SJCRH30 (cell line): Measurements from ENCODE around the gene CTNNA2. TPM values are rescaled to one million over a fixed set of nuclear protein-coding genes. Genes with fewer than 3 reads are reported as not detected.

Source experiments
- DNase-seq, 2 experiments: peaks; one replicate each; pipeline ENCODE4 v3.0.0-alpha.2; 2015 to 2020
- H3K27ac ChIP-seq: fragments of 250-450 bp; sonication (Bioruptor Pico); 2 replicates; pipeline ENCODE4 v1.5.1; 2020; ENCODE audit warnings: mild to moderate bottlenecking, moderate library complexity
- H3K27me3 ChIP-seq: fragments of 250-450 bp; sonication (Bioruptor Pico); 2 replicates; pipeline ENCODE4 v1.5.1; 2020; ENCODE audit warnings: mild to moderate bottlenecking, moderate library complexity
- H3K36me3 ChIP-seq: fragments of 250-450 bp; sonication (Bioruptor Pico); 2 replicates; pipeline ENCODE4 v1.5.1; 2020; ENCODE audit warnings: mild to moderate bottlenecking, moderate library complexity
- H3K4me1 ChIP-seq: fragments of 250-450 bp; sonication (Bioruptor Pico); 2 replicates; pipeline ENCODE4 v1.5.1; 2020; ENCODE audit warnings: mild to moderate bottlenecking, moderate library complexity
- H3K4me3 ChIP-seq: fragments of 250-450 bp; sonication (Bioruptor Pico); 2 replicates; pipeline ENCODE4 v1.5.1; 2020; ENCODE audit warnings: mild to moderate bottlenecking, moderate library complexity
- H3K9me3 ChIP-seq: fragments of 250-450 bp; sonication (Bioruptor Pico); replicated peaks from 2 replicates; pipeline ENCODE4 v1.5.1; 2020; ENCODE audit warnings: mild to moderate bottlenecking, moderate library complexity
- total RNA-seq: library from RNA; depleted of rRNA; stranded (reverse); fragments of >200 nt; shearing (Covaris generic); gene quantifications from 2 replicates; pipeline ENCODE4 v1.2.3, GENCODE V29; 2014

Gene CTNNA2
- total RNA-seq, 1 experiment from 2014 or later = not detected

DNA sequence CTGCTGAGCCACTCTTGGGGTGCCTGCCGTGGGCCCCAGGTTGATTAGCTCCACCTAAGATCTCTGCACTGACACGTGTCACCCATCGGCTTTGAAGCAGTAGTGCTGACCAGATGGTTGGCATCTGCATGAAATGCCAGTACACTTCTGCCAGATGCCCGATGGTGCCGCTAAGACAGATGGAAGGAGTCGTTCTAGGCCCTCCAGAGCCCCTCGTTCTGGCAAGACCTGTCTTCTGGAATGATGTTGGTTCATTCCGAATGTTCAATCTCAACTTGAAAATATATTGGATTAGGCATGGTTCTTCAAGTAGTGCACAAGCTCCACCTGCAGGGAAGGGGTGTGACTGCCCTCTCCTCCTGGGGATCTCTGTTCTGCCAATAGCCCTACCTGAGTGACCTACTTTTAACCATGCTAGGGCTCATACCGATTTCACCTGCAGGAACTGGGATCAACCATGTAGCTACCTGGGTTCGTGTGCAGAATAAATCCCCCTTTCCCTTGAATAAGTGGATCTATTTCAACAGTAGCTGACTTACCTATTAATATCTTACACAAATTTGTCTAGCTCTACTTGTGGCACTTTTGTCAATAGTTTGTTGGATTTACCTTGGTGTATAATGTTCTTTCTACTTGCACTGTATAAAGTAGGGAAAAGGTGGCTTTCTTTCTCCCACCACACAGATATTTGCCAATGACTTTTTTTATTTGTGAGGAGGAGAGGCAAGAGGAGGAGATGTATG lies 342.6 kb downstream of the CTNNA2 start:
- H3K27me3 ChIP-seq = no peaks in the 10 kb centered on the region; the same call in 1 of the 2 replicates
- no peaks in the 10 kb centered on the region for H3K36me3 ChIP-seq
- H3K4me1 ChIP-seq = no peaks in the 10 kb centered on the region
- peak in 1 of 2 experiments; percentile 9 for DNase-seq
- no peak overlapping the region for H3K4me3 ChIP-seq
- no peak overlapping the region for H3K27ac ChIP-seq
- no peaks in the 10 kb centered on the region for H3K9me3 ChIP-seq

DNA sequence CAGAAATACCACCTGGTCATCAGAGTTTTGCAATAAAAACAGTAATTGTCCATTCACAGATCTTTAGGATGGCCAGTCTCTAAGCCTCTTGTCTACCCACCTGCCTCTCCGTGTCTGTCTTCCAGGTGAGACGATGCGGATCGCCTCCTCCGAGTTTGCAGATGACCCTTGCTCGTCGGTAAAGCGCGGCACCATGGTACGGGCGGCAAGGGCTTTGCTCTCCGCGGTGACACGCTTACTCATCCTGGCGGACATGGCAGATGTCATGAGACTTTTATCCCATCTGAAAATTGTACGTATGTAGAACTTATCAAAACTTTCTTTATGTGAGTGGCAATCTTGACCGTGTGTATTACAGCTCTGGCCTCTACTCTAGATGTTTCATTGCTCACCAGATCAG lies 345.0 kb downstream of the CTNNA2 start:
- no peaks in the 10 kb centered on the region; the same call in 1 of the 2 replicates for H3K27me3 ChIP-seq
- H3K9me3 ChIP-seq = no peaks in the 10 kb centered on the region
- no peaks in the 10 kb centered on the region for H3K4me1 ChIP-seq
- no peak overlapping the region for H3K27ac ChIP-seq
- H3K4me3 ChIP-seq = no peak overlapping the region
- no peak for DNase-seq
- no peaks in the 10 kb centered on the region for H3K36me3 ChIP-seq

DNA sequence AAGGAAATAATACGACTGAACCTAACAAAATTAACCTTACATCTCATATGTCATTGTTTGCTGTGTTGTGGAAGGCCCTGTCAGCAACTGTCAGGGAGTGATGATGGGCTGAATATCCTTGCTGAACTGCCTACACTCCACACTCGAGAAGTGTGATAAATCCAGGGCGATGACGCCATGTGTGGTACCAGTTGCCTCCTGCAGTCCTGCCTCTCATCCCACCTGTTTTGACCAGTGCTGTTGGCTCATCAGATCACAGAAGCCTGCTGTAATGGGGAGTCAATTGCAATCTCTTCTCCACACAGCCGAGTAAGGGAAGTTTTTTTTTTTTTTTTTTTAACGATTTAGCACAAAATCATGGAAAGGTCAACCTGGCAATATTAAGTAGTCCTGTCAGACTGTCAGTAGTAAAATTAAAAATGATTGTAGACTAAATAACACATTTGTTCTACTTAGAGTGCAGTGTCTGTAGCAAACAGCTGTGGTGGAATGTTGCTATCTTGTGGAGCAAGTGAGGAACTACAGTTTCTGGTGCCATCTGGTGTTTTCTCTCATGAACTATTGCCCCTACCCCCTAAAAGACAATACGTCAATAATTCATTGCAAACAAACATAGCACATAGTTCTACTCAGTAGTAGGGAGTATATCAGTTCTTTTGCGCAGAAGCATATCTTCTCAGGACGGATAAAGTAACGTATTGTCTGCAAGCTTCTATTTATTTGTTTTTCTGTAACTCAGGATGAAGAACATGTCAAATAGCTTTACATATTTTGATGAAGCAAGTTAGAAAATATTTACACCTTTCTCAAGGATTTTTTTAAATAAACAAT lies 347.6 kb downstream of the CTNNA2 start:
- H3K9me3 ChIP-seq = no peaks in the 10 kb centered on the region
- peak in 1 of 2 experiments; percentile 31 for DNase-seq
- no peaks in the 10 kb centered on the region; the same call in 1 of the 2 replicates for H3K27me3 ChIP-seq
- no peak overlapping the region for H3K4me3 ChIP-seq
- no peak overlapping the region for H3K27ac ChIP-seq
- no peaks in the 10 kb centered on the region for H3K4me1 ChIP-seq
- H3K36me3 ChIP-seq = no peaks in the 10 kb centered on the region

DNA sequence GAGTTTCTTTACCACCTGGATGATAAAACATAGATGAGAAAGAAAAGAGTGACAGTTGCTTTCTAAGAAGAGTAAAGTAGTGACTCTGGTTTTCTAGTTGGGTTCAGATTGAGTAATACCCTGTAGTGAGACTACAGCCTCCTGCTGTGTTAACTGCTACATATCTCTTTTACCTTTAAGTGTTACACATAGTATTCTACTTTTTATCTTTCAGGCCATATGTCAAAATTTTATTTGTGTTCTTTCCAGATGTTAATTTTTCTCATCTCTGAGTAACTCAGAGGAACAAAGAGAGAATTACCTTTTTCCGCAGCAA lies 348.2 kb downstream of the CTNNA2 start:
- Histone ChIP-seq H3K27me3 (no peaks in the 10 kb centered on the region; the same call in 1 of the 2 replicates), H3K4me1 (no peaks in the 10 kb centered on the region), H3K36me3 (no peaks in the 10 kb centered on the region), H3K4me3 (no peak overlapping the region), H3K27ac (no peak overlapping the region), H3K9me3 (no peaks in the 10 kb centered on the region)
- DNase-seq = no peak

DNA sequence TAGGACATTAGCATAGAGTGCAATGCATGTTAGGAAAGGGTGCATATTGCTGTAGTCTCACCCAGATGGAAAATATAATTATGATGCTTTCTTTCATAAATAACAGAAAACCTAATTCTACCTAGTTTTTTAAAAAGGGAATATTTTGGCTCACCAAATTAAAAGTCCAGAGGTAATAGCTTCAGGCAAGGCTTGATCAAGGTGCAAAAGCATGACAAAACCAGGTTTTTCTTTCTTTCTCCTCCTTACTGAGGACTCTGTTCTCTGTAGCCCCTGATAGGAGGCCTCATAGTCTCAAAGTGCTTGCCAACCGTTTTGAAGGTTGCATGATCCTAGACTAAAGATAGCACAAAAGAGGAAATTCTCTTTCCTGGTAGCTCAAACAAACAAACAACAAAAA lies 349.9 kb downstream of the CTNNA2 start:
- Histone ChIP-seq H3K4me3 (no peak overlapping the region), H3K4me1 (no peaks in the 10 kb centered on the region), H3K27ac (no peak overlapping the region), H3K27me3 (no peaks in the 10 kb centered on the region; the same call in 1 of the 2 replicates), H3K36me3 (no peaks in the 10 kb centered on the region), H3K9me3 (no peaks in the 10 kb centered on the region)
- DNase-seq = no peak

DNA sequence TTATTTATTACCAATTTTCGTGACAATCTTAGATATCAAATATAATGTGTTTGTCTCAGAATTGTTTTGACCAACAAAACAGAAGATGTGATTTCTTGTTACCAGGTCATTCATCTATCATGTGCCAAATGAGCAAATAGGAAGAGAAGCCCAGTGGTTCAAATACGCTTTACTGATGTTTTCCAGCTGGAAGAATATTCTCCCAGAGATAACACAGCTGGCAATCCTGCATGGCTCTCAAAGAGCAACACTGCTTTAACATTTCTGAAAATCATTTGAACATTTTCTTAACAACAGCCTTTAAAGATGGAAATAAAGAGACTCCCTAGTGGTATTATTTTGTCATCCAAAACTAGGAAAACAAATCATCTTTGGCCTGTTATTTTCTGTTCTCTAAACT lies 359.8 kb downstream of the CTNNA2 start:
- Histone ChIP-seq H3K36me3 (no peaks in the 10 kb centered on the region), H3K9me3 (no peaks in the 10 kb centered on the region), H3K27me3 (peaks cover 12% of the 10 kb centered on the region; the same call in 1 of the 2 replicates), H3K27ac (no peak overlapping the region), H3K4me3 (no peak overlapping the region), H3K4me1 (no peaks in the 10 kb centered on the region)
- no peak for DNase-seq

DNA sequence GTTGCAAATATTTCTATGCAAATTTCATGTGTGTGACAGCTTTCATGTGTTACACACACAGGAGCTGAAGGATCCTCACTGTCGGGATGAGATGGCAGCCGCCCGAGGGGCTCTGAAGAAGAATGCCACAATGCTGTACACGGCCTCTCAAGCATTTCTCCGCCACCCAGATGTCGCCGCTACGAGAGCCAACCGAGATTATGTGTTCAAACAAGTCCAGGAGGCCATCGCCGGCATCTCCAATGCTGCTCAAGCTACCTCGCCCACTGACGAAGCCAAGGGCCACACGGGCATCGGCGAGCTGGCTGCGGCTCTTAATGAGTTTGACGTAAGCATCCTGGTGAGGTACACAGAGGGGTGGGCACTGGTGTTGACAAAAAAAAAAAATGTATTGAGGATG lies 361.2 kb downstream of the CTNNA2 start:
- Histone ChIP-seq H3K9me3 (no peaks in the 10 kb centered on the region), H3K36me3 (no peaks in the 10 kb centered on the region), H3K27me3 (peaks cover 12% of the 10 kb centered on the region; the same call in 1 of the 2 replicates), H3K4me3 (no peak overlapping the region), H3K27ac (no peak overlapping the region), H3K4me1 (no peaks in the 10 kb centered on the region)
- DNase-seq = no peak

DNA sequence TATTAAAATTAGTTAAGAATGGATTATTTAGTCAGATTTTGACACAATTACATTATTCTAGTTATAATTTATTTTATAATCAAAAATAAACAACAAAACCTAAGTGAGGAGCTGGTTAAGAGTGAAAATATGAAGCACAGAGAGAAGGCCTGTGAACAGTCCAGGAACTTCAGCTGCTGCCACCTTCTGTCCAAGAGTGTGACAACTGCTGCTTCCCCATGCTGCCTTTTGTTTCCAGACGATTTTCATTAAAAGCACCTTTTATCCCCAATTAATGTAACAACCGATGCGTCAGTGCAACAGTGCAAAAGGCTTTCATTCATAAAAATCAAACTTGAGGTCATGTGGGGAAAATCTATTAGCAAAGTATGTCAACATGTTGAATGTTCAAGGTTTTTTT lies 363.6 kb downstream of the CTNNA2 start:
- Histone ChIP-seq H3K4me1 (no peaks in the 10 kb centered on the region), H3K4me3 (no peak overlapping the region), H3K27me3 (0 out of 2 replicates have a peak, but pooled peaks cover under 1% of the 10 kb centered on the region), H3K9me3 (no peaks in the 10 kb centered on the region), H3K27ac (no peak overlapping the region), H3K36me3 (no peaks in the 10 kb centered on the region)
- DNase-seq = peak in 1 of 2 experiments; percentile 37

DNA sequence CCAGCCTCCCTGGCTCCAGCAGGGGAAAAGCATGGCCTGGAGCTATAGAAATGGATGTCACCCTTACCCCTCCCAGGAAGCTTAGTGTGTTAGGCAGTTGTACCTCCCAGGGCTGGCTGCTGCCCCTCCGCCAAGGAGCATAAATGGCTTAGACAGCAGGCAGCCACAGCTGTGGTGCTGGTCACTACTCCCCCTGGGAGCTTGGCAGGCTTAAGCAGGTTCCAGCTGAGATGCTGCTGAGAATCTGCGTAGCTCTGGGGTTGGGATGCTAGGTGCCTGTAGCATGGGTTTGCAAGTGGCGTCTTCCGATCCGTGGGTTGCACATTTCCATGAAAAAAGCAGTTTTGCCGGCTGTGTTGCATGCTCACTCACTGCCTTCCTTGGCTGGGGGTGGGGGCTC lies 369.7 kb downstream of the CTNNA2 start:
- Histone ChIP-seq H3K27ac (no peak overlapping the region), H3K27me3 (no peaks in the 10 kb centered on the region; the same call in 1 of the 2 replicates), H3K4me3 (no peak overlapping the region), H3K9me3 (no peaks in the 10 kb centered on the region), H3K4me1 (no peaks in the 10 kb centered on the region), H3K36me3 (no peaks in the 10 kb centered on the region)
- DNase-seq = no peak

DNA sequence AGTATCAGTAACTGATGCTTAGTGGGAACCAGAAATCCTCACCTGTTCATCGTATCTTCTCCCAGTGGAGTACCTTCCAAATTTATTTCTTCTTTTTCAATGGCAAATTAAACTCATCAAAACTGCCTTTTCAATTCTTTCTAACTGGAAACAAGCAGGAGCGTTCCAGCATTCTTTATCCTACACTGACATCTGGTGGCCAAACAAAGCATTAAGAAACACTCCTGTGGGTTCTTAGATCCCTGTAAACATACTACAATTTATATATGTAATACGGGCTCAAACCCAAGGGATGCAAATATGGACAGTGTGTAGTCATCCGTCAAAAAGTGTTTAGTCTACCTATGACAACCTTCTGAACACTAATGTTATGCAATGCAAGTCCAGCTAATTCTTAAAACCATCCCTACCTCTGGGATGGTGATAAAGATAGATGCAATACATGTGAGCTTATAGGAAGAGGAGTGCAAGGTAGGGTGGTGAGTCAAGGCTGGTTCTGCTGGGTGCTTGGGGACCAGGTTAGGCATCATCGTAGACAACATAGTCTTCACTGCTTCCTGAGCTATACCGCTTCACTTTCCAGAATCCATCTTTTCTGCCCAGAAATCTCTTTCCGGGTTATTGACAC lies 375.0 kb downstream of the CTNNA2 start:
- Histone ChIP-seq H3K4me3 (no peak overlapping the region), H3K27ac (no peak overlapping the region), H3K4me1 (no peaks in the 10 kb centered on the region), H3K36me3 (no peaks in the 10 kb centered on the region), H3K27me3 (peaks cover 6% of the 10 kb centered on the region; the same call in 1 of the 2 replicates), H3K9me3 (no peaks in the 10 kb centered on the region)
- DNase-seq = peak; percentile 21 to 80

DNA sequence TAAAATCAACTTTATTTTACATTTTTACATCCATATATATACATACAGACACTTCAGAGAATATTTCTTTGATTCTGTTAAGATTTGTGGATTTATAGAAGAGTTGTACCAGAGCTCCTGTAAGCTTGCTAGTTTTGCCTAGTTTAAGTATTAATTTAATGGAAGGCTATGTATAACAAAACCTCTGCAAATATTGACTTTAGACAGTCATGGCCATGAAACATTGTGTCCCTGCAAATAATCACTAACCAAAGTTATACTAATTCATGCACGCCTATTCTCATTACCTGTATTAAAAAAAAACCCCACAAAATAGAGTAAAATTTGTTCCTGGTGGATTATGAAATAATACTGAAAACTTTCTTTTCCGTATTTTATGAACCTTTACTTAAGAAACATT lies 379.3 kb downstream of the CTNNA2 start:
- DNase-seq = no peak
- Histone ChIP-seq H3K27me3 (peaks cover 14% of the 10 kb centered on the region; the same call in 1 of the 2 replicates), H3K9me3 (no peaks in the 10 kb centered on the region), H3K36me3 (no peaks in the 10 kb centered on the region), H3K4me3 (no peak overlapping the region), H3K4me1 (no peaks in the 10 kb centered on the region), H3K27ac (no peak overlapping the region)

DNA sequence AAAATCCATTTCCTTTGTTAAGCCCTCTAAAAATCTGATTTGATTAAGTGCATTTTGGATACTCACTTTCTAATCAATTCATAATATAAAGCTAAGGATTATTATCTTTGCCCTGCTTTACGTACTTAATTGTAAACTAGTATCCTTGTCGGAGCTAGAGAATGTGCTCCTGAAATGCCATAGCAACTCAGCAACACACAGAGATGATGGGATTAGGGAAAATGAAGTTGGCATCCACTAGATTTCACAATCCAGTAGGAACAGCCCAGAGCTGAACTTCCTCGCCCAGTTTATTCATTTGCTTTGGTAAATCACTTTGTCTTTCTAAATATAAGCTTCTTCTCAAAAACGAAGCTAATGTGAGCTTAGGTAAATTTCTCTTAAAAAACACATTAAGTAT lies 386.3 kb downstream of the CTNNA2 start:
- DNase-seq = no peak
- H3K27me3 ChIP-seq = peaks cover 24% of the 10 kb centered on the region; the same call in 1 of the 2 replicates

DNA sequence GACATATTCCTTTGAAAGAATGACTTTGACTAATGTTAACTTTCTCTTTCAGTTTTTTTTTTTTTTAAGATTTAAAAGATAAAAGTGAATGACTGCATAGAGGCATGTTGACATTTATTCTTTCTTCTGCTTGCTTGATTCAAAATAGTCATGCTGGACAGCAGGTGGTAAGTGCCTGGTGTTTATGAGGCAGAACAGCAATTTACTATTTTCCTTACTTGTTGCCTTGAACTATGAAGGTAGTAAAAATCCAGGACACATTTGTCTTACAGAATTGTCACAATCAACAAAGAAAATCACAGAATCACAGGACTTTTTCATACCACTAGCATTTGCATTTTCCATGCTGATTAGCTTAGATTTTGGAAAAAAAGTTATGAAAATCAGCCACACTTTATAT lies 388.3 kb downstream of the CTNNA2 start:
- Histone ChIP-seq H3K9me3 (no peaks in the 10 kb centered on the region), H3K36me3 (no peaks in the 10 kb centered on the region), H3K27me3 (peaks cover 18% of the 10 kb centered on the region; the same call in 1 of the 2 replicates), H3K27ac (no peak overlapping the region), H3K4me3 (no peak overlapping the region), H3K4me1 (no peaks in the 10 kb centered on the region)
- DNase-seq = no peak

More for the DNA sequence above, 386.3 kb downstream of the CTNNA2 start:
- no peak overlapping the region for H3K27ac ChIP-seq
- no peak overlapping the region for H3K4me3 ChIP-seq
- no peaks in the 10 kb centered on the region for H3K36me3 ChIP-seq
- no peaks in the 10 kb centered on the region for H3K4me1 ChIP-seq
- H3K9me3 ChIP-seq = no peaks in the 10 kb centered on the region

DNA sequence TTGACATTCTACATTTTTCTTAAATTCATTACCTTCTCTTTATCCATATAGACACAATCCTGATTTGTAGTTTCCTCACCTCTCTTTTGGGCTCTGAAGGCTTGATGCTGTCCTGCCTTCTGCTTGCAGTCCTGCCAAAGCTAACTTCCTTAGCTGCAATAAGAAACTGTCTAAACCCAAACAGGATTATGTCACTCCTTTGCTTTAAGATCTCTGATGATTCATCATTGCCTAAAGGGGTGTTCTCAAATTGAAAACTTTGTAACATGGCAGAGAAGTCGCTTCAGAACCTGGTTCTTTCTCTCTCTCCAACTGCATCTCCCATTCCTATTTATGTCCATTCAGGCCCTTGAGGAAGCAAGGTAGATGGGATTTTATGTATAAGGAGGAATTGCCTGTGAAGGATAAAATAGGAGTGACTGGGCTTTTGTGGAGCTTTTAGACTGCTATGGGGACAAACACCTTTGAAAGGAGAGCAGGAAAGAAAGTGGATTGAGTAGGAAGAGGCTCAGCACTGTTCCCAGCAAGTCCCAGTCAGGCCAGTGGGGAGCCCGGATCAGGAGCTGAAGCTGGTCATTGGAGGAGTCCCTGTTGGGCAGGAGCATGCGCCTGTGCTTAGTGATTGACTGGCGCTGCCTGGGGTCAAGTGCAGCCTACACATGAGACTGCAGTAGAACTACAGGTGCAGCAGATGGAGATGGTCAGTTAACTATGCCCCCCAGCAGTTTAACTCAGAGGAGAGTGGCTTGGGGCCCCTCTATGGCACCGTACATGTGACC lies 390.6 kb downstream of the CTNNA2 start:
- no peaks in the 10 kb centered on the region for H3K36me3 ChIP-seq
- H3K27ac ChIP-seq = no peak overlapping the region
- no peak overlapping the region for H3K4me3 ChIP-seq
- no peak for DNase-seq
- H3K4me1 ChIP-seq = no peaks in the 10 kb centered on the region
- H3K9me3 ChIP-seq = no peaks in the 10 kb centered on the region
- H3K27me3 ChIP-seq = peaks cover 23% of the 10 kb centered on the region; the same call in 1 of the 2 replicates
